ENCODE data around the gene NDUFA8. TPM values are rescaled to one million over a fixed set of nuclear protein-coding genes. Genes with fewer than 3 reads are reported as not detected.
A peak's percentile ranks its signal among the peaks of the same experiment; 100 is the strongest.

Gene NDUFA8
- total and polyA plus RNA-seq, 2 of the 4 experiments (the other 2 are of a cell fraction): 45.2 to 98.1 TPM

- no peak overlapping the region for H3K4ac ChIP-seq (ENCODE audit: low read depth, low read length)
- H3K9me3 ChIP-seq (ENCODE audit: control insufficient read depth, insufficient read depth, low read length): no peaks in the 10 kb centered on the region
- ChIA-PET CTCF (interaction anchor here (0.6 kb wide), 1 partner anchor 16 kb away, joined by 3 read pairs; no protein-coding TSS in a partner anchor), POLR2A (ENCODE audit: unreplicated experiment) (no interaction called here)
- no peak overlapping the region for H4K91ac ChIP-seq (ENCODE audit: insufficient read depth, low read depth, low read length)
- no peaks in the 10 kb centered on the region for H4K20me1 ChIP-seq (ENCODE audit: insufficient read depth, low read length)
- no peak overlapping the region for H2BK120ac ChIP-seq (ENCODE audit: low read depth, low read length)
- no peak overlapping the region for H3K23ac ChIP-seq (ENCODE audit: low read depth, low read length)
- H2AK5ac ChIP-seq (ENCODE audit: low read depth, low read length): no peak overlapping the region
- H3K9ac ChIP-seq (ENCODE audit: low read depth, low read length): no peak overlapping the region
- H3K36me3 ChIP-seq (ENCODE audit: control insufficient read depth, insufficient read depth, low read length): no peaks in the 10 kb centered on the region
- 73% methylated on average over 9 of the region's 12 CpGs; no CpG with 5 or more reads in 1 of the 2 experiments for WGBS, 2 experiments (ENCODE audit: extremely low coverage in 2 of 2, insufficient read length in 1 of 2)
- no peak overlapping the region for H3K56ac ChIP-seq (ENCODE audit: extremely low read depth, insufficient read depth, low read length)
- H3K18ac ChIP-seq (ENCODE audit: low read depth, low read length): no peak overlapping the region
- no peak overlapping the region for H2BK15ac ChIP-seq (ENCODE audit: low read depth, low read length)
- no peaks in the 10 kb centered on the region for H3K9me1 ChIP-seq (ENCODE audit: insufficient read depth, low read length)
- intact Hi-C loops (cut with micrococcal nuclease) (no loop called here), in situ Hi-C loops (cut with MboI; ENCODE audit: low sequenced_read_pairs) (no loop called here), dilution Hi-C loops (cut with HindIII; ENCODE audit: low sequenced_read_pairs, unreplicated experiment) (no loop called here)
- no peak for DNase-seq
- H3K27me3 ChIP-seq (ENCODE audit: control insufficient read depth, insufficient read depth, low read length): peaks cover 36% of the 10 kb centered on the region
- no peak overlapping the region for H3K14ac ChIP-seq (replicated peaks; ENCODE audit: low read depth, low read length)
- no peak overlapping the region for H4K8ac ChIP-seq (ENCODE audit: low read depth in 2 of 2, low read length in 2 of 2)
- no peak overlapping the region for H4K5ac ChIP-seq (ENCODE audit: low read depth, low read length)
- no peak overlapping the region for H2AK9ac ChIP-seq (replicated peaks; ENCODE audit: low read depth, low read length, poor library complexity)
- no peak overlapping the region for H2BK5ac ChIP-seq (ENCODE audit: low read depth, low read length, poor library complexity, severe bottlenecking)
- no peaks in the 10 kb centered on the region for H3K79me1 ChIP-seq (ENCODE audit: low read depth in 1 of 2, low read length in 2 of 2)
- H2BK20ac ChIP-seq (ENCODE audit: low read depth, low read length): no peak overlapping the region
- H3K4me2 ChIP-seq (ENCODE audit: low read depth, low read length): no peak overlapping the region
- no peaks in the 10 kb centered on the region for H3K4me1 ChIP-seq (ENCODE audit: control insufficient read depth, insufficient read depth, low read length)
- no peak for ATAC-seq (ENCODE audit: low read depth)
- peak overlapping the region; percentile 5 for H2AFZ ChIP-seq (replicated peaks; ENCODE audit: low read length, poor library complexity)
- H3K4me3 ChIP-seq (ENCODE audit: insufficient read depth, low read depth, low read length): no peak overlapping the region
- BruUV-seq (replicated peaks): no TSS peak
- H3K27ac ChIP-seq (ENCODE audit: insufficient read depth, low read length): no peak overlapping the region
- no peak for TF ChIP-seq POLR2A (IDR thresholded peaks at IDR 0.05; ENCODE audit: low read depth, low read length)
- TF ChIP-seq MXI1 (IDR thresholded peaks at IDR 0.05; ENCODE audit: borderline replicate concordance, low read depth, low read length): no peak
- no peak for TF ChIP-seq ELK1 (IDR thresholded peaks at IDR 0.05; ENCODE audit: borderline replicate concordance, low read depth, low read length)
- no peak for TF ChIP-seq CEBPB (IDR thresholded peaks at IDR 0.05; ENCODE audit: low read depth, low read length)
- TF ChIP-seq RFX5 (IDR thresholded peaks at IDR 0.05; ENCODE audit: low read depth, low read length): no peak
- no peak for TF ChIP-seq MAFK (IDR thresholded peaks at IDR 0.05; ENCODE audit: low read depth, low read length)
- no peak for TF ChIP-seq BHLHE40 (IDR thresholded peaks at IDR 0.05; ENCODE audit: low read depth, low read length)
- TF ChIP-seq FOS (IDR thresholded peaks at IDR 0.05; ENCODE audit: low read depth, low read length): no peak
- TF ChIP-seq, protein P1, sequence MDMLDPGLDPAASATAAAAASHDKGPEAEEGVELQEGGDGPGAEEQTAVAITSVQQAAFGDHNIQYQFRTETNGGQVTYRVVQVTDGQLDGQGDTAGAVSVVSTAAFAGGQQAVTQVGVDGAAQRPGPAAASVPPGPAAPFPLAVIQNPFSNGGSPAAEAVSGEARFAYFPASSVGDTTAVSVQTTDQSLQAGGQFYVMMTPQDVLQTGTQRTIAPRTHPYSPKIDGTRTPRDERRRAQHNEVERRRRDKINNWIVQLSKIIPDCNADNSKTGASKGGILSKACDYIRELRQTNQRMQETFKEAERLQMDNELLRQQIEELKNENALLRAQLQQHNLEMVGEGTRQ (IDR thresholded peaks at IDR 0.05; ENCODE audit: low read depth, low read length): no peak
- TF ChIP-seq RCOR1 (IDR thresholded peaks at IDR 0.05; ENCODE audit: insufficient replicate concordance, low read length): no peak
- no peak for TF ChIP-seq CHD1 (IDR thresholded peaks at IDR 0.05; ENCODE audit: low read depth, low read length)
- no peak for TF ChIP-seq MAZ (IDR thresholded peaks at IDR 0.05; ENCODE audit: borderline replicate concordance, low read depth, low read length)
- no peak for TF ChIP-seq NFE2L2 (IDR thresholded peaks at IDR 0.05; ENCODE audit: low read depth, low read length)
- TF ChIP-seq, protein P2, sequence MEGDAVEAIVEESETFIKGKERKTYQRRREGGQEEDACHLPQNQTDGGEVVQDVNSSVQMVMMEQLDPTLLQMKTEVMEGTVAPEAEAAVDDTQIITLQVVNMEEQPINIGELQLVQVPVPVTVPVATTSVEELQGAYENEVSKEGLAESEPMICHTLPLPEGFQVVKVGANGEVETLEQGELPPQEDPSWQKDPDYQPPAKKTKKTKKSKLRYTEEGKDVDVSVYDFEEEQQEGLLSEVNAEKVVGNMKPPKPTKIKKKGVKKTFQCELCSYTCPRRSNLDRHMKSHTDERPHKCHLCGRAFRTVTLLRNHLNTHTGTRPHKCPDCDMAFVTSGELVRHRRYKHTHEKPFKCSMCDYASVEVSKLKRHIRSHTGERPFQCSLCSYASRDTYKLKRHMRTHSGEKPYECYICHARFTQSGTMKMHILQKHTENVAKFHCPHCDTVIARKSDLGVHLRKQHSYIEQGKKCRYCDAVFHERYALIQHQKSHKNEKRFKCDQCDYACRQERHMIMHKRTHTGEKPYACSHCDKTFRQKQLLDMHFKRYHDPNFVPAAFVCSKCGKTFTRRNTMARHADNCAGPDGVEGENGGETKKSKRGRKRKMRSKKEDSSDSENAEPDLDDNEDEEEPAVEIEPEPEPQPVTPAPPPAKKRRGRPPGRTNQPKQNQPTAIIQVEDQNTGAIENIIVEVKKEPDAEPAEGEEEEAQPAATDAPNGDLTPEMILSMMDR (conservative IDR thresholded peaks at IDR 0.05; ENCODE audit: low read depth, low read length): no peak
- TF ChIP-seq SMC3 (IDR thresholded peaks at IDR 0.05; ENCODE audit: low read depth, low read length): no peak
Measured at GRCh38 chr9:122115176-122116035, 44.2 kb downstream of the NDUFA8 start.

Measured in IMR-90 (cell line).